Esophagus squamous epithelium (tissue), 4 donors: ENCODE measurements around the gene RABGAP1.

Experiments
- POLR2A ChIP-seq, 4 donors: fragments of 450-650 bp; IDR thresholded peaks; one replicate each; pipeline ENCODE4 v1.6.1; 2017; ENCODE audit warnings: antibody characterized with exemption in 4 of 4, mild to moderate bottlenecking in 4 of 4, moderate library complexity in 3 of 4
- TF ChIP-seq, protein P1 (sequence below), 6 experiments: fragments of 450-650 bp in 4 of 6; fragments of 200-600 bp in 2 of 6; sonication (generic) in 2 of 6; IDR thresholded peaks; one replicate each; pipeline ENCODE4 v1.5.1; 2016 to 2019; ENCODE audit warnings: antibody characterized with exemption in 6 of 6, mild to moderate bottlenecking in 4 of 6, moderate library complexity in 4 of 6

DNA sequence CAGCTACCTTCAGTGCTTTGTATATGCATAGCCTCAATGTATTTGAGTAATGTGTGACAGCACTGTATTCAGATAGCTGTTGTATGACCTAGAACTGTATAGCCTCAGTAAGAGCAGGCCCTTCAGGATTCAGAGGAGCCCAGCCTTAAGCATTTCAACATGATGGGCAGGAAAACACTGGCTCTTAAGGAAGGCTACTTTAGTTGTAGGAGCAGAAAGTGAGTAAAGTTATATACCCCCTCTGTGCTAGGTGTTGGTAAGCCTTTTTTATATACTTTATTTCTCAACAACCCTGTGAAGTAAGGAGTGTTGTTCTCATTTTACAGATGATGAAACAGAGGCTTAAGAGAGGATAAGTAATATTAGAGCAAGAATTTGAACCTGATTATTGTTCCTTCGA, 91.1 kb downstream of the RABGAP1 start:
- TF ChIP-seq, protein P1, sequence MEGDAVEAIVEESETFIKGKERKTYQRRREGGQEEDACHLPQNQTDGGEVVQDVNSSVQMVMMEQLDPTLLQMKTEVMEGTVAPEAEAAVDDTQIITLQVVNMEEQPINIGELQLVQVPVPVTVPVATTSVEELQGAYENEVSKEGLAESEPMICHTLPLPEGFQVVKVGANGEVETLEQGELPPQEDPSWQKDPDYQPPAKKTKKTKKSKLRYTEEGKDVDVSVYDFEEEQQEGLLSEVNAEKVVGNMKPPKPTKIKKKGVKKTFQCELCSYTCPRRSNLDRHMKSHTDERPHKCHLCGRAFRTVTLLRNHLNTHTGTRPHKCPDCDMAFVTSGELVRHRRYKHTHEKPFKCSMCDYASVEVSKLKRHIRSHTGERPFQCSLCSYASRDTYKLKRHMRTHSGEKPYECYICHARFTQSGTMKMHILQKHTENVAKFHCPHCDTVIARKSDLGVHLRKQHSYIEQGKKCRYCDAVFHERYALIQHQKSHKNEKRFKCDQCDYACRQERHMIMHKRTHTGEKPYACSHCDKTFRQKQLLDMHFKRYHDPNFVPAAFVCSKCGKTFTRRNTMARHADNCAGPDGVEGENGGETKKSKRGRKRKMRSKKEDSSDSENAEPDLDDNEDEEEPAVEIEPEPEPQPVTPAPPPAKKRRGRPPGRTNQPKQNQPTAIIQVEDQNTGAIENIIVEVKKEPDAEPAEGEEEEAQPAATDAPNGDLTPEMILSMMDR (IDR thresholded peaks at IDR 0.05), result no peak
- TF ChIP-seq POLR2A (IDR thresholded peaks at IDR 0.05), result no peak
